Activated CD8-positive, alpha-beta memory T cell treated with anti-CD3 and anti-CD28 coated beads, Interleukin-2, amount 50 U/mL, for 48 hours (primary cell): Measurements from ENCODE around the gene CPLANE2.
A peak's percentile ranks its signal among the peaks of the same experiment; 100 is the strongest.
"Not testable (repeated sequence)": the region's sequence is repeated elsewhere in the genome, so short reads cannot be mapped to it uniquely, and the experiment has no call there.

ENCODE experiments used
- DNase-seq: peaks from one replicate; pipeline ENCODE4 v3.0.0-alpha.2; 2020

Gene CPLANE2, protein sequence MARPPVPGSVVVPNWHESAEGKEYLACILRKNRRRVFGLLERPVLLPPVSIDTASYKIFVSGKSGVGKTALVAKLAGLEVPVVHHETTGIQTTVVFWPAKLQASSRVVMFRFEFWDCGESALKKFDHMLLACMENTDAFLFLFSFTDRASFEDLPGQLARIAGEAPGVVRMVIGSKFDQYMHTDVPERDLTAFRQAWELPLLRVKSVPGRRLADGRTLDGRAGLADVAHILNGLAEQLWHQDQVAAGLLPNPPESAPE

DNA sequence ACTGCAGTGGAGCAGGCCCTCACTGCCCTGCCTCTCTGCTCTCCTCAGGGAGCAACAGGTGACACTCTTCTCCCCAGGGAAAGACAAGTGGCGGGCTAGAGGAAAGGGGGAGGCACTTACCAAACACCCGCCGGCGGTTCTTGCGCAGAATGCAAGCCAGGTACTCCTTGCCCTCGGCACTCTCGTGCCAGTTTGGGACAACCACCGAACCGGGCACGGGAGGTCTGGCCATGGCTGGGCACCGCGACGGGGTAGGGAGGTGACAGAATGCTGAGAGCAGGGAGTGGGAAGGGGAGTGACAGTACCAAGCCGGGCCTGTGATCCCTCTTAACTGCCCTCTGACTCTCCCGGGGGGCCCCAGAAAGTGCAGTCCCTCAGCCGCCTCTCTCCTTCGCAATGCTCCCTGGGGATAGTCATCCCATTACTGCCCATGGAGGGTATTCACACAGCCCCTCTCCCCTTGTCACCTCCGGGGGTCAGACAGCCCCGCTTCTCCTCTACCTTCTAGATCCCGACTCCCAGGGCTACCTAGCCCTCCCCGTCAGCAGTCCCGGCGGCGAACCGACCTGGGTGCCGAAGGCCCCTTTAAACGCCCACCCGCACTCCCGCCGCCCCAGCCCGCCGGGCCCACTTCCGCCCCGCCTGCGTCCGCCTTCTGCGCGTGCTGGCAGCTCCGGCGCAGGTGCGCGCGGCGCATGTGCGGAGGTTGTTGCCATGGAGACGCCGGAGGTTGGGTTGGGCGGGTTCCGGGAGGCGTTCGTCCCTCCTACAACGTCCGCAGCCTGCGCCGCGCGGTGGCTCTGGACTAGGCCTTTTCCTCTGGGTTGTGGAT lies at the start of gene CPLANE2:
CPLANE2 (minus strand) TSS at position 673 of the 832 bp plus-strand sequence; CDS start at position 232, 441 bp downstream.
- peak; percentile 99 for DNase-seq

DNA sequence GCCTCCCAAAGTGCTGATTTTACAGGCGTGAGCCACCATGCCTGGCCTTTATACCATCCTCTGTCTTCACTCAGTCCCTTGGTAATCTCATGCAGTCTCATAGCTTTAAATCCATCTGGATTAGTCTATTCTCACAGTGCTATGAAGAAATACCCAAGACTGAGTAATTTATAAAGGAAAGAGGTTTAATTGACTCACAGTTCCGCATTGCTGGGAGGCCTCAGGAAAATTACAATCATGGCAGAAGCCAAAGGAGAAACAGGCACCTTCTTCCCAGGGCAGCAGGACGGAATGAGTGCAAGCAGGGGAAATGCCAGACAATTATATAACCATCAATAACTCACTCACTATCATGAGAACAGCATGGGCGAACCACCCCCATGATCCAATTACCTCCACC lies 49.1 kb upstream of the CPLANE2 start:
- no peak for DNase-seq

DNA sequence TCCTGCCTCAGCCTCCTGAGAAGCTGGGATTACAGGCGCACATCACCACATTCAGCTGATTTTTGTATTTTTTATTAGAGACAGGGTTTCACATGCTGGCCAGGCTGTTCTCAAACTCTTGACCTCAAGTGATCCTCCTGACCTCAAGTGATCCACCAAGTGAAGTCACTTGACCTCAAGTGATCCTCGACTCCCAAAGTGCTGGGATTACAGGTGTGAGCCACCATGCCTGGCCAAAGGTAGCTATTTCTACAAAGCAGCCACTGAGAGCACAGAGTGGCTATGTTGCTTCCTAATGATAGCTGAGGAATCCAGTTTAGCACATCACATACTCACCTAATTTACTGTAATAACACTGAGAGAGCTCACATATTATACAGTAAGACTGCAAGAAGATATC lies 44.8 kb upstream of the CPLANE2 start:
- no peak for DNase-seq

DNA sequence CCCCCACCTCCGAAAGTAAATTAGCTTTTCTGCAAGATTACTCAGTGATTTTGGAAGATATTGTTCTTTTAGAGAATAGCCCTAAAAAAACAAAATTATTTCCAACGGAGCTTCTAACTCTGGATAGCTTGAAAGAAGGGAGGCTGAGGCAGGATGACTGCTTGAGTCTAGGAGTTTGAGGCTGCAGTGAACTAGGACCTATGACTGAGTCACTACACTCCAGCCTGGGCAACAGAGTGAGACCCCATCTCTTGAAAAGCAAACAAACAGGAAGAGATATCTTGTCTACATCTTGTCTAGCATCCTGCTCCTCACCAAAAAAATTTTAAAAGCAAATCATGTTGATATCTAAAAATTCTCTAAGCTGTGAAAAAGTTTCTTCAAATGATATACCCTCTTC lies 42.2 kb upstream of the CPLANE2 start:
- no peak for DNase-seq

DNA sequence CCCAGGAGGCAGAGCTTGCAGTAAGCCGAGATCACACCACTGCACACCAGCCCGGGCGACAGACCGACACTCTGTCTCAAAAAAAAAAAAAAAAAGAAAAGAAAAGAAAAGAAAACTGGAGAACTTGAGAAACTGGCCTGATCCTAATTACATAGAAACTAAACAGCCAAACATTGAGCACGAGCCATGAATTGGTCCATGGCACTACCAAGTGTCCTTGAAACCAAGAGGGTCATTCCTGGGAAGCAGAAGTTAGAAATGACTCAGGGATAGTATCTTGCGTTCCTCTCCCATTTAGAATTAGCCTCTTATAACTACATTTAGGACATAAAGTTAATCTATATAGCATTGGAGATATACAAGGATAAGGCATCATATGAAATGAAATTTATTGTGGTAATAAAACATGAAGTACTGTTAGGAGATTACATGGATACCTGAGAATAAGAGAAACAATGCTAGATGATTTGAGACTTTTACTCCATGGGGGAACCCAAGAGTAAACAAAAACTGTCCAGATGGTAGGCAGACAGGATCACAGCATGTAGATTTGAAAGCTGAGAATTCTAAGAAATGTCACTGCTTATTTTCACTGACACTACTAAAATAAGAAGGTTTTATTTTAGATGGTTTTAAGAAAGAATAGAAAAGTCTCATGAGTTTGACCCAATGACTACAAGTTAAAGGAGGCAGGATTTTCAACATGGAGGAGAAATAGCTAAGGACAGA lies 39.5 kb upstream of the CPLANE2 start:
- no peak for DNase-seq

DNA sequence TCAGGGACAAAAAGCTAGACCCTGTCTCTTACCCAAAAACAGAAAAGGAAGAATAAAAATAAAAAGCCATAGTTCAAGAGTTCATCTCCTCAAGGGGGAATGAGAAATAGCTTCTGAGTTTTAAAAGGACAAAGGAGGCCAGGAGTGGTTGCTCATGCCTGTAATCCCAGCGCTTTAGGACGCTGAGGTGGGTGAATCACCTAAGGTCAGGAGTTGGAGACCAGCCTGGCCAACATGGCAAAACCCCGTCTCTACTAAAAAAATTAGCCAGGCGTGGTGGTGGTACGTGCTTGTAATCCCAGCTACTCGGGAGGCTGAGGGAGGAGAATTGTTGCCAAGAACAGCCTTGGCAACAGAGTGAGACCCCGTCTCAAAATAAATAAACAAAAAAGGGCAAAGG lies 38.6 kb upstream of the CPLANE2 start:
- DNase-seq: no peak

DNA sequence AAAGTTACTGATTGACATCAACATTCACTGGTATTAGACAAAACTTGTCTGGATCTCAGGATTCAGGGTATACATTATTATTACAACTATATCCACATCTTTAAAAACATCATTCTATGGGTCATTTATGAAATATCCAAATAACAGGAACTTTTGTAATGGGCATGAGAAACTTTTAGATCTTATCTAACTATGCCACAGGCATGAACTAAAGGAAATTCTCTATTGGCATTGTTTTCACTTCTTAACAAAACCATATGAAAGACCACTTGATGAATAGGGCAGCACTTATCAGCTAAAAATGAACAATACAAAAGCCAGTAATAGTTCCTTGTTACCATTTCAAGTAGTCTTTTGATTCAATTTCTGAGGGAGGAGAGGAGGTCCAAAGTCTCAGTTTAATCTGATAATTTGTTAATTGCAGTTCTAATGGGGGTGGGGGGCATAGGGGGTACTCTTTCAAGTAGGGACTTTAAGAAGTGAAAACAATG lies 30.8 kb upstream of the CPLANE2 start:
- no peak for DNase-seq

DNA sequence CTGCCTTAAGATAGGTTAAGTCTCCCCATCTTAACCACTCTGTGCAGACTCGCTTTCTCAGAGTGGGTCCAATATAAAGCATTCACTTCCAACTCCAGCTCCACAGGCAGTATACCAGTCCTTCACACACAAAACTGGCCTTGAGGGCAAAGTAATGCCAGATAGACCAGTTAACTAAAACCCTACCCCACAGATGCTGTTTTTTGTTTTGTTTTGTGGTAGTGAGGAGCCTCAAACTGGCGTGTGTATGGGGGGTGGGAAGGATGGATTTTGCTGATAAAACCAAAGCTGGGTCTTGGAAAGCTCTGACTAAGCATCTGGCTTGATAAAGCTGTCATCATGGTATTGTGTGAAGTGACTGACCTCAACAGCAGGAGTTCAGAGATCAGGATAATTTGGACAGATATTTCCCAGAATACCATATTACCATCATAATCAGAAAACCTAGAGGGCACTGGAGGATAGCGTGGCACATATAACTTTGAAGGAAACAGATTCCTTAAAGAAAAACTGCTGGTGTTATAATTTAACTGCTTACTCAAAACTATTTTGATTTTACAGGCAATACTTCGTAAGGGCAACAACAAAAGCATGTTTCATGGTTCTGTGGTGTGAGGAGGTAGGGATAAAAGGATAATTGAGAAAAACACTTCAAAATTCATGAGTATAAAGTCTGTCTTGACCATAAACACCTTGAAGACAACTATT lies 29.6 kb upstream of the CPLANE2 start:
- DNase-seq: no peak

DNA sequence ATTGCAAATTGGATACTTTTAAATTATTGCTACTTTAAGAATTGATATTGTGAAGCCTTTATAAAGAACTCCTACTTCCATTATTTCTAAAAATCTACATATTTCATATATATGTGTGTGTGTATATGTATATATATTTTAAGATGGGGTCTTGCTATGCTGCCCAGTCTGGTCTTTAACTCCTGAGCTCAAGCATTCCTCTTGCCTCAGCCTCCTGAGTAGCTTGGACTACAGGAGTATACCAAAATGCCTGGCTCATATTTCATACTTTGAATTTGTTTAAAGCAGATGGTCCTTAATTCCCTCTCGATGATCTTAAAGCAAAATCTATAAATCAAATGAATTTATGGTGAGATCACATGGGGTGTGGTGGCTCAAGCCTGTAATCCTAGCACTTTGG lies 25.1 kb upstream of the CPLANE2 start:
- DNase-seq: no peak

DNA sequence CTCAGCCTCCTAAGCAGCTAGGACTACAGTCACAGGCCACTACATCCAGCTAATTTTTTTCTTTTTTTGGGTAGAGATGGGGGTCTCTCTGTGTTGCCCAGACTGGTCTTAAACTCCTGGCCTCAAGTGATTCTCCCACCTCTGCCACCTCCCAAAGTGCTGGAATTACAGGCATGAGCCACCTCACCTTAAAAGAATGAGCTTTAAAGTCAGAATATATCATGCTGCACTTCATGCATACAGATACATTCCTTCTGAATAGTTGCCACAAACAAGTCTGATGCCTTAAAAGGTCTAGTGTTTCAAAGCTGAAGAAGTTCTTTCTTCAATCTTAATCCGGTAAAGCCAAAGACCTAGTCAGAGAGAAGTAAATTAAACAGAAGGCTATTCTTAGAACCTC lies 23.8 kb upstream of the CPLANE2 start:
- no peak for DNase-seq

DNA sequence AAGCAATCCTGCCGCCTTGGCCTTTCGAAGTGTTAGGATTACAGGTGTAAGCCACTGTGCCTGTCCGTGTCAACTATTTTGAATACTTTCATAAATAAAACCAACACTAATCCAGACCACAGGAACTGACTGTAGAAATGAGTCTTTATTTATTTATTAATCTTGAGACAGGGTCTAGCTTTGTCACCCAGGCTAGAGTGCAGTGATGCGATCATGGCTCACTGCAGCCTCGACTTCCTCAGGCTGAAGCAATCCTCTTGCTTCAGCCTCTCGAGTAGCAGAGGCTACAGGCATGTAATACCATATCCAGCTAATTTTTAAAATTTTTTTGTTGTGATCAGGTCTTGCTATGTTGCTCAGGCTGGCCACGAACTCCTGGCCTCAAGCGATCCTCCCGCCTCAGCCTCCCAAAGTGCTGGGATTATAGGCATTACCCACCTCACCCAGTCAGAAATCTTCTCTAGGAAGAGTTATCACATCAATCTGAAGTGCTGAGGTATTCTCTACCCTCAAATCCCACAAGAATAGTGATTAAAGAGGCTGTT lies 21.7 kb upstream of the CPLANE2 start:
- DNase-seq: no peak

DNA sequence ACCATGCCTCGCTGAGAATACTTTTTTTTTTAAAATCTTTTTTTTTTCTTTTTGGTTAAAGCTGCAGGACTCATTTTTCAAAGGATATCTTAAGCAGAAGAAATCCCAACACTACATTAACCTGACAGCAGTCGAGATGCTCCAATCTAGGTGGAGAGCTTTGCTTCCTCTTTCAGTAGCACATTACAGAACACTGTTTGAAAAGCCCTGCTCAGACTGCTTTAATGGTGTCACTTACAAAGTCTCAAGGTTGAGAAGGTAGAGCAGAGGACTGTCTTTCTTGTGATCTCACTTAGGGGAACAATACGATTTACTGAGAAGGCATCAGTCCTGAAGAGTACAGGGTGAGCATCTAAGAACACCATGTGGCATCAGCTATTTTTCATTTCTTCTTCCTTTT lies 21.0 kb upstream of the CPLANE2 start:
- no peak for DNase-seq

DNA sequence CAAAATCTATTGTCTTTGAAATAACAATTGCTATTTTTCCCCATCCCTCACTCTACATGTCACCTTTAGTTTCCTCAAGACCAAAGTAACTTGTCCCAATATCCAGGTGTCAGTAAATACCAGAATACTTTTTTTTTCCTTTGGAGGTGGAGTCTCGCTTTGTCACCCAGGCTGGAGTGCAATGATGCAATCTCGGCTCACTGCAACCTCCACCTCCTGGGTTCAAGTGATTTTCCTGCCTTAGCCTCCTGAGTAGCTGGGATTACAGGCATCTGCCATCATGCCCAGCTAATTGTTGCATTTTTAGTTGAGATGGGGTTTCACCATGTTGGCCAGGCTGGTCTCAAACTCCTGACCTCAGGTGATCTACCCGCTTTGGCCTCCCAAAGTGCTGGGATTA lies 20.6 kb upstream of the CPLANE2 start:
- DNase-seq: not testable (repeated sequence)

DNA sequence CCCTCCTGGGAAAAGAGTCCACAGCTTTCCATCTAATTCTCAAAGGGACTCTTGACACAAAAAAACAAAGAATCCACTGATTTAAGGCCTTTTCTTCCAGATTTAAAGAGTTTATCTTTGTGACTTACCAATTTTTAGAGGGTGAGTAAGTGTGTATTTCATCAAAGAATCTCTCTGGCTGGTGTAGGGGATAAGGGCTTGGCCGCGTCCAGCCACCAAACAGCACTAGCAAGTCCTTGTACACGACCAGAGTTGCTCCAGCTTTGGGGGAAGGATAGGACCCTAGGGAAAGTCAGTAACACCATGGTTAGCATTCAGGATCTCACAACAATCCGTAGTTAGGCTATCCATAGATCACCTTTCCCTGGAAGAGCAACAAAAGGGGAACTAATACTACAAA lies 19.5 kb upstream of the CPLANE2 start:
- no peak for DNase-seq

DNA sequence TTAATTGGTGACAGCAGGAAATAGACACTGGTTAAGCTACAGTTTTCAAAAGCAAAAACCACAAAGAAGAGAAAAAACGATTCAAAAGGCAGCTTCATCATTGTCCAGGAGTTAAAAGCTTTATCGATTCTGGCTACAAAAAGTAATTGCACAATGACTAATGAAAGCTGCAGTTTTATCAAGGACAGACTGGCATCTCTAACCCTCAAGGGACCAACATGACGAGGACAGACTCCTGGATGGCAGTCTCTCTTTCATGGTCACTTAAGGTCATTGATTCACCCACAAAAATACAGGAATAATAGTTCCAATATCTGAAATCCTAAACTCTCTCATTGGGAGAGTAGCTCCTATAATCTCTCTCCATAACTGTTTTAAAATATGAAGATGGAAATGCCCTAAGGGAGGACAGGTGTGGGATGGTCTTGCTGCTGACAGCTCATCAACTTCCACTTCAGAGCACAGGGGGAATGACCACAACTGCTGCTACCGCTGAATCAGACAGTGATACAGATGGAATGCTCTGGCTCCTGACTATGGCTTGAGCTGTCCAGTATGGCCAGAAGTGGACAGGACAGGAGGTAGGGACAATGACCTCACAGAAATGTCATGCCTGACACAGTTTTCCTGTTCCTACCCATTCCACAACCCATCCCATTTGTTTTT lies 17.4 kb upstream of the CPLANE2 start:
- DNase-seq: peak; percentile 34

DNA sequence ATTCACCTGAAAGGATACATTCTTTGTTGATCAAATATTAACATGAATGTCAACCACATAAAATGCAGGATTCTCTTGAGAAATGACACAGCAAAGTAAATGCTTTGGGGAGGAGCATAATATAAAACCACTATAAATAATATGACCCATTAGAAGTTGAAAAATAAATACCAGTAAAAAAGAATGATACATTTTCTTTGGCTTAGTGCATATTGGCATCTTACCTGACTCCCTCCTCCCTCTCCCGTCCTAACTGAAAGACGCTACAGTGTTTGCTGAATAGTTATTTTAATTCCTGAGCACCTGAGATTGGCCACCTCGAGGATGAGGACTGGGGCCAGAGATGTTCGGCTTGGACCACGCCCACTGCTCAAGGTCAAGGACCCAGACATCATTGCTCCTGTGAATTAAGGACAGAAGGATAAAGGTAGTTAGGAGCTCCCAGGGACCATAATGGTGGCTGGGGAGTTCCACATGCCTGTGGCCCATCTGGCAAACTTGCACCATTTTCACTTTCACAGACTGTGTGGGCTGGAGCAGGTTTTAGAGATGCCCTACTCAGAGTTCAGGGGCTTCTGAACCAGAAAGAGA lies 16.4 kb upstream of the CPLANE2 start:
- DNase-seq: peak; percentile 33

DNA sequence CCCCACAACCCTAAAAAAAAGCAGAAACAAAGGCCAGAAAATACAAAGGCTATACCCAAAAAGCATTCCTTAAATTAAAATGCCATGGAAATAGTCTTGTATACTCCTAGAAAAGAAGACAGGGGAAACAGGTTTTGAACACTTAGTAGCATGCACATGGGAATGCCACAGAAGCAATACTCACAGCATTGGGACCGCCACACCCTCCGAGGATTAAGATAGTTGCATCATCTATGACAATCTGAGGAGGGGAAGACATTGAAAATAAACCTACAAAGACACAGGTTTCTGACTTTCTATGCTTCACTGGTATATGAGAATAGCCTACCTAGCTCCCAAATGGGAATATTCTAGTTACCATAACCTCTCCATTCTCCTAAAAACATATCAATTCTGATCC lies 15.9 kb upstream of the CPLANE2 start:
- no peak for DNase-seq

DNA sequence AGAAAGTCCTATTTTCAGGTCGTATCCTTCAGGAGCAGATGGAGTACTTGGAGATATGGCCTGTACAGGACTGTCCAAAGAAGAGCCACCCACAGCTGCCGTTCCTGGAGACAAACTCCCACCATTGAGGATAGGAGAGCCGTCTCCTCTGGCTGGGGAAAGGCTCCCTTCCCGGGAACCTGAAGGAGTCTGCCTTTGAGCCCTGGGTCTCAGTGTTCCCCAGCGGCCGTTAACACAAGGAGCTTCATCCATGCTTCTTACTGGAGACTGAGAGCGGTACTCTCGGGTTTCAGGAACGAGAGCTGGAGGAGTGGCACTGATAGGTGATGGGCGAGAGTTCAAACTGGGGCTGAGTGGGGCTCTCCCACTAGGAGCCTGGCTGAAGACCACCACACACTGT lies 14.4 kb upstream of the CPLANE2 start:
- peak; percentile 20 for DNase-seq

DNA sequence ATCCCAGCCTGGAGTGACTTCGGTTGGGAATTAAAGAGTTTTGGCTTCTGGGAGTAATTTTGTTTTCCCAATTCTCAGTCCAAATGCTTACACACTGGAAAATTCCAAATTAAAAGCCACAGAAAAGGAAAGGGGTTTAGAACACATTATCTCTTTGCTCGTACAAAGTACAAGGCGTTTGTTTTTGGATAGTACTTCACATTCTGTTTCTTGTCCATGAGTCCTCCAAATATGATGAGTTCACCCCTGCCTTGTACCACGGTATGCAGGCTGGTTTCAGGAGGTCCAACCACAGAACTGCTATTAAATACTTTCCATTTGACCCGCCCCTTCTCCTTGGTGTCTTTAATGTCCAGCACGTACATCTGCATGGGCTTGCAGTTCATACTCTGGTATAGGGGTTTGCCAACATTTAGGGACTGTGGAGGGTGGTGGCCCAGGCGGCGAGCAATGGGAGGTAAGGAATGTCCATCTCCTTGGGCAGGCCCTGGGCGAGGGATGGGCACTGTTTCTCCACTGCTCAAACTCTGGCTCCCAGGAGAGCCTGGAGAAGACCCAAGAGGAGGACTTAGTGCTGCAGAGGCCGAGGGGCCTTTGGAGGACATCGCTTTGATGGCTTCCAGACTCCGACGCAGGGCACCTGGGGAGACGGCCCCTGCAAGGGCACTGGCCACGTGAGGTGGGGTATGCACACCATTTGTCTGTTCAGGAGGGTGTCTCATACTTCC lies 13.7 kb upstream of the CPLANE2 start:
- DNase-seq: peak; percentile 42

DNA sequence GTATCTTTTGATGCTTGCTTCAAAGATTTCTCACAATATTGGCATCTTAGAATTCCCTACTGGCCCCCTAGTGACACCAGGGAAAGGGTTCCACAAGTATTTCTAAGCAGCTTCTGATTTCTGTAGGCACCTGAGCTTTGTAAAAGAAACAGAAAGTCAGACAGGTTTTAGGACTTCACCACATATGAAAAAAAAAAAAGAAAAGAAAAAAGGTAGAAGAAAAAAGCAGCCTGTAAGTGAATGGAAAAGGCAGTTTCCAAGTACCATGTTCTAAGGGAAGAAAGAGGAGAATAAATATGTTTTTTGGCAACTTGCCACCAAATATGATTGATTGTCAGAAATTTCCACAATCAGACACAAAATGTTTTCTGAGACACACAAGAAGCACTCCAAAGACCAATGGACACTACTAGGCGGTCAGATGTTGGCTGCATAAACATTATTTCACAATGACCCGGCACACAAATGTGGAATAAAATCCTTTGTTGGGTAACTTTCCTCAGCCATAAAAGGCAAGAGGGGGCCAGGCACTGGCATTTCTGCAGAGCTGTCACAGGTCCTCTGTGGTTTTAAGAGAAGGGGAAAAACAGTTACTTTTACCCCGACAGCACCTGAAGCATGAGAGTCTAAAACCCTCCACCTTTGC lies 12.7 kb upstream of the CPLANE2 start:
- peak; percentile 30 for DNase-seq
